Caco-2 (cell line): Measurements from ENCODE around the gene TTC39B. TPM values are rescaled to one million over a fixed set of nuclear protein-coding genes. Genes with fewer than 3 reads are reported as not detected.

Experiments used
- BruUV-seq: library from RNA; stranded (reverse); fragments of 400-500 nt; replicated peaks from 2 replicates; lab custom pipeline; 2021; lab: Mats Ljungman, UMichigan
- CTCF ChIA-PET: fragments of 300-600 bp; sonication (Branson Sonifier 250); formaldehyde crosslinking; loops from one replicate; lab custom pipeline; 2022; ENCODE audit warnings: antibody characterized with exemption; lab: Charles Lee
- POLR2A ChIA-PET: fragments of 300-600 bp; sonication (Branson Sonifier 250); formaldehyde crosslinking; loops from one replicate; lab custom pipeline; 2022; ENCODE audit warnings: antibody characterized with exemption; lab: Charles Lee
- DNase-seq, 2 experiments: peaks; one replicate each; pipeline versions ENCODE4 v3.0.0 to v3.0.0-alpha.2; 2020 to 2022
- H3K27me3 ChIP-seq: replicated peaks from 2 replicates; pipeline ENCODE4 v1.6.0; 2011; ENCODE audit warnings: low read length; ENCODE audit not compliant: control insufficient read depth, insufficient read depth
- H3K36me3 ChIP-seq: 2 replicates; pipeline ENCODE4 v1.5.1; 2011; ENCODE audit warnings: low read length; ENCODE audit not compliant: control insufficient read depth, insufficient read depth
- H3K4me1 ChIP-seq: fragments of 250-450 bp; sonication (Bioruptor Pico); 2 replicates; pipeline ENCODE4 v1.5.1; 2020; ENCODE audit warnings: mild to moderate bottlenecking
- H3K4me3 ChIP-seq: 2 replicates; pipeline ENCODE4 v1.5.1; 2011; ENCODE audit warnings: low read depth, mild to moderate bottlenecking, control low read depth, low read length
- H3K9me3 ChIP-seq: fragments of 250-450 bp; sonication (Bioruptor Pico); 2 replicates; pipeline ENCODE4 v1.5.1; 2020; ENCODE audit warnings: mild to moderate bottlenecking, moderate library complexity
- H3K27ac Mint-ChIP-seq: one replicate; pipeline ENCODE4 v1.8.0; 2022; ENCODE audit warnings: mixed read lengths; ENCODE audit not compliant: unreplicated experiment
- H3K27me3 Mint-ChIP-seq: one replicate; pipeline ENCODE4 v1.8.0; 2022; ENCODE audit warnings: mixed read lengths; ENCODE audit not compliant: insufficient read depth, unreplicated experiment
- H3K36me3 Mint-ChIP-seq: one replicate; pipeline ENCODE4 v1.8.0; 2022; ENCODE audit warnings: mild to moderate bottlenecking, mixed read lengths; ENCODE audit not compliant: insufficient read depth, unreplicated experiment
- H3K4me1 Mint-ChIP-seq: one replicate; pipeline ENCODE4 v1.8.0; 2022; ENCODE audit warnings: low read depth, mixed read lengths; ENCODE audit not compliant: unreplicated experiment
- H3K4me3 Mint-ChIP-seq: one replicate; pipeline ENCODE4 v1.8.0; 2022; ENCODE audit warnings: mild to moderate bottlenecking, moderate library complexity, mixed read lengths; ENCODE audit not compliant: unreplicated experiment
- H3K9me3 Mint-ChIP-seq: one replicate; pipeline ENCODE4 v1.8.0; 2022; ENCODE audit warnings: mixed read lengths; ENCODE audit not compliant: unreplicated experiment
- CTCF ChIP-seq, 2 experiments: fragments of 200-600 bp in 1 of 2; IDR thresholded peaks; 1 replicate in 1 of 2; 2 replicates in 1 of 2; pipeline versions ENCODE4 v1.5.1 to v1.8.0; 2011 to 2022; ENCODE audit warnings: antibody characterized with exemption in 1 of 2, control low read depth in 1 of 2, inconsistent platforms in 1 of 2, low read depth in 1 of 2, low read length in 1 of 2, mild to moderate bottlenecking in 1 of 2, moderate library complexity in 1 of 2; ENCODE audit not compliant: insufficient read depth in 1 of 2, severe bottlenecking in 1 of 2, unreplicated experiment in 1 of 2
- intact Hi-C: fragments of 100-400 bp; cut with micrococcal nuclease; formaldehyde crosslinking; loops from one replicate; pipeline ENCODE4 v1.10.0; 2022; ENCODE audit not compliant: unreplicated experiment
- total RNA-seq: library from RNA; stranded (reverse); gene quantifications from 2 replicates; pipeline ENCODE4 v1.2.3, GENCODE V29; 2022

TTC39B gene
- total RNA-seq, 1 experiment from 2014 or later: 6.9 TPM

DNA sequence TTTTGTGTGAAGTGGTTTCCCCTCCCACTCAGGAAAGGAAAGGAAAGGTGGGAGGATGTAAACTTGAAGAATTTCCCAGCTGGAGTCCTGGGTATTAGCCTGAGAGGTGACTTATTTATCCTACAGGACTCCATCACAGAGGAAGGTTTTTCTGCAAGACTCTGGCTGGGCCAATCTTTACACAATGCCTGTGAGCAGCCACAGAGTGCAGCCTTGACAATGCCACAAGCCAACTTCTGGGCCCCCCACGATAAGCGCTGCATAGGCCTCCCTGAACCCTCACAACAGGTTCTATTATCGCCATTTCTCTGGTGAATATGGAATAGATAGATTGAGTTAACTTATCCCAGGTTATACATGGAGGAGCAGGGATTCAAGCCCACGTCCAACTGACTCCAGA, 12.4 kb downstream of the TTC39B start:
- Histone ChIP-seq H3K4me1 (no peaks in the 10 kb centered on the region; the same call in 1 of the 2 replicates), H3K4me3 (no peak overlapping the region), H3K36me3 (no peaks in the 10 kb centered on the region), H3K9me3 (no peaks in the 10 kb centered on the region), H3K27me3 (no peaks in the 10 kb centered on the region)
- POLR2A ChIA-PET: no interaction called here
- no peak overlapping the region for H3K27ac Mint-ChIP-seq
- intact Hi-C loops: no loop called here
- CTCF ChIA-PET: no interaction called here
- H3K9me3 Mint-ChIP-seq: peaks cover 20% of the 10 kb centered on the region
- no peaks in the 10 kb centered on the region for H3K36me3 Mint-ChIP-seq
- TF ChIP-seq CTCF (IDR thresholded peaks at IDR 0.05; ENCODE audit: insufficient read depth in 1 of 2, low read depth in 1 of 2, low read length in 1 of 2, severe bottlenecking in 1 of 2, unreplicated experiment in 1 of 2): no peak
- no TSS peak for BruUV-seq
- H3K27me3 Mint-ChIP-seq: no peaks in the 10 kb centered on the region
- H3K4me1 Mint-ChIP-seq: no peaks in the 10 kb centered on the region
- H3K4me3 Mint-ChIP-seq: no peak overlapping the region
- no peak for DNase-seq

- Histone ChIP-seq H3K4me1 (no peaks in the 10 kb centered on the region; the same call in 1 of the 2 replicates), H3K4me3 (no peak overlapping the region), H3K27me3 (no peaks in the 10 kb centered on the region), H3K9me3 (no peaks in the 10 kb centered on the region), H3K36me3 (no peaks in the 10 kb centered on the region)
- BruUV-seq: no TSS peak
- no peak for DNase-seq
- H3K4me1 Mint-ChIP-seq: no peaks in the 10 kb centered on the region
- POLR2A ChIA-PET: no interaction called here
- no peak overlapping the region for H3K4me3 Mint-ChIP-seq
- intact Hi-C loops: no loop called here
- H3K27ac Mint-ChIP-seq: no peak overlapping the region
- no peaks in the 10 kb centered on the region for H3K36me3 Mint-ChIP-seq
- TF ChIP-seq CTCF (IDR thresholded peaks at IDR 0.05; ENCODE audit: insufficient read depth in 1 of 2, low read depth in 1 of 2, low read length in 1 of 2, severe bottlenecking in 1 of 2, unreplicated experiment in 1 of 2): no peak
- CTCF ChIA-PET: no interaction called here
- no peaks in the 10 kb centered on the region for H3K27me3 Mint-ChIP-seq
- peaks cover 17% of the 10 kb centered on the region for H3K9me3 Mint-ChIP-seq
These were observed 13.2 kb downstream of the TTC39B start for GRCh38 chr9:15293804-15294316.

DNA sequence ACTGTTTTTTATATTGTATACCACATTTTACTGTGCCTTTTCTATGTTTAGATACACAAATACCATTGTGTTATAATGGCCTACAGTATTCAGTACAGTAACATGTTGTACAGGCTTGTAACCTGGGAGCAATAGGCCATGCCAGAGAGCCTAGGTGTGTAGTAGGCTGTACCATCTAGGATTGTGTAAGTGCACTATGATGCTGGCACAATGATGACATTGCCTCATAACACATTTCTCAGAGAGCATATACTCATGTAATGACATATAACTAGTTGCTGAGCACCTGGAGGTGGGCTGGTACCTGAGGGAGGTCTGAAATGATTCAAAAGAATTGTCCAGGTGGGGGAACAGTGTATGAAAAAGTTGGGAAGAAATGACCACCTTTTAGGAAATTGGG, 13.9 kb downstream of the TTC39B start:
- ChIA-PET CTCF (no interaction called here), POLR2A (no interaction called here)
- H3K36me3 Mint-ChIP-seq: no peaks in the 10 kb centered on the region
- H3K9me3 Mint-ChIP-seq: peaks cover 10% of the 10 kb centered on the region
- H3K4me3 ChIP-seq: no peak overlapping the region
- H3K4me3 Mint-ChIP-seq: no peak overlapping the region
- intact Hi-C loops: no loop called here
- no peak for TF ChIP-seq CTCF (IDR thresholded peaks at IDR 0.05; ENCODE audit: insufficient read depth in 1 of 2, low read depth in 1 of 2, low read length in 1 of 2, severe bottlenecking in 1 of 2, unreplicated experiment in 1 of 2)
- H3K27me3 Mint-ChIP-seq: no peaks in the 10 kb centered on the region
- H3K27ac Mint-ChIP-seq: no peak overlapping the region
- BruUV-seq: no TSS peak
- no peaks in the 10 kb centered on the region; the same call in 1 of the 2 replicates for H3K4me1 ChIP-seq
- no peaks in the 10 kb centered on the region for H3K27me3 ChIP-seq
- no peak for DNase-seq
- no peaks in the 10 kb centered on the region for H3K36me3 ChIP-seq
- no peaks in the 10 kb centered on the region for H3K4me1 Mint-ChIP-seq
- no peaks in the 10 kb centered on the region for H3K9me3 ChIP-seq
